ENCODE measurements around the gene HEXIM2. TPM values are rescaled to one million over a fixed set of nuclear protein-coding genes. Genes with fewer than 3 reads are reported as not detected.
"Not testable (repeated sequence)": the region's sequence is repeated elsewhere in the genome, so short reads cannot be mapped to it uniquely, and the experiment has no call there.

The HEXIM2 gene
- total RNA-seq, 2 experiments from 2014 or later, result 3.5 TPM

GRCh38 chr17:45189009-45189408 is 27.3 kb downstream of the HEXIM2 start:
- Mint-ChIP-seq H3K9me3 (no peaks in the 10 kb centered on the region), H3K27me3 (ENCODE audit: low read depth) (no peaks in the 10 kb centered on the region), H3K4me3 (no peak overlapping the region), H3K4me1 (ENCODE audit: low read depth) (no peaks in the 10 kb centered on the region), H3K27ac (no peak overlapping the region), H3K36me3 (ENCODE audit: low read depth) (no peaks in the 10 kb centered on the region)
- no peak for DNase-seq
- intact Hi-C loops (cut with micrococcal nuclease), result no loop called here
- CTCF ChIA-PET, result interaction anchor here (0.6 to 2.2 kb wide), 3 partner anchors 9 to 119 kb away, joined by 3 to 14 read pairs (median 12); partner anchors contain the start of gene ACBD4

- no peaks in the 10 kb centered on the region for H3K9me3 Mint-ChIP-seq
- H3K27ac Mint-ChIP-seq, result no peak overlapping the region
- no peaks in the 10 kb centered on the region for H3K36me3 Mint-ChIP-seq (ENCODE audit: low read depth)
- H3K4me1 Mint-ChIP-seq (ENCODE audit: low read depth), result no peaks in the 10 kb centered on the region
- no peak for DNase-seq
- intact Hi-C loops (cut with micrococcal nuclease), result loop anchor here (10.0 kb wide), 1 partner anchor 416 kb away; no protein-coding TSS in a partner anchor
- CTCF ChIA-PET, result interaction anchor here (0.6 to 1.9 kb wide), 4 partner anchors 28 to 57 kb away, joined by 3 to 14 read pairs (median 3); partner anchors contain the start of gene ACBD4
- H3K4me3 Mint-ChIP-seq, result no peak overlapping the region
- H3K27me3 Mint-ChIP-seq (ENCODE audit: low read depth), result no peaks in the 10 kb centered on the region
Measured at GRCh38 chr17:45190503-45191255, 29.0 kb downstream of the HEXIM2 start.

GRCh38 chr17:45195424-45195823 is 33.7 kb downstream of the HEXIM2 start:
- CTCF ChIA-PET, result interaction anchor here (1.5 to 15.0 kb wide), 3 partner anchors 35 to 60 kb away, joined by 5 to 255 read pairs (median 6); partner anchors contain the start of gene ACBD4
- DNase-seq, result no peak
- Mint-ChIP-seq H3K9me3 (no peaks in the 10 kb centered on the region), H3K4me3 (no peak overlapping the region), H3K4me1 (ENCODE audit: low read depth) (peaks cover 3% of the 10 kb centered on the region), H3K27ac (no peak overlapping the region), H3K36me3 (ENCODE audit: low read depth) (no peaks in the 10 kb centered on the region), H3K27me3 (ENCODE audit: low read depth) (no peaks in the 10 kb centered on the region)
- intact Hi-C loops (cut with micrococcal nuclease), result loop anchor here (10.0 kb wide), 1 partner anchor 421 kb away; no protein-coding TSS in a partner anchor

GRCh38 chr17:45197108-45197507 is 35.4 kb downstream of the HEXIM2 start:
- no peak overlapping the region for H3K4me3 Mint-ChIP-seq
- intact Hi-C loops (cut with micrococcal nuclease), result loop anchor here (1.0 to 10.0 kb wide), 2 partner anchors 62 to 422 kb away; partner anchors contain the start of gene ACBD4

GRCh38 chr17:45197555-45198334 is 36.1 kb downstream of the HEXIM2 start:
- no peaks in the 10 kb centered on the region for H3K36me3 Mint-ChIP-seq (ENCODE audit: low read depth)
- CTCF ChIA-PET, result interaction anchor here (0.5 to 15.0 kb wide), 47 partner anchors 9 to 1240 kb away, joined by 3 to 255 read pairs (median 4); partner anchors contain the start of genes ACBD4, HEXIM1, HEXIM2 and PLCD3
- peaks cover 3% of the 10 kb centered on the region for H3K4me1 Mint-ChIP-seq (ENCODE audit: low read depth)
- intact Hi-C loops (cut with micrococcal nuclease), result loop anchor here (1.0 to 10.0 kb wide), 2 partner anchors 62 to 423 kb away; partner anchors contain the start of gene ACBD4
- H3K27ac Mint-ChIP-seq, result no peak overlapping the region
- DNase-seq, result peak; percentile 94
- no peaks in the 10 kb centered on the region for H3K27me3 Mint-ChIP-seq (ENCODE audit: low read depth)
- H3K9me3 Mint-ChIP-seq, result no peaks in the 10 kb centered on the region
- no peak overlapping the region for H3K4me3 Mint-ChIP-seq

More at GRCh38 chr17:45197108-45197507, 35.4 kb downstream of the HEXIM2 start:
- Mint-ChIP-seq H3K27me3 (ENCODE audit: low read depth) (no peaks in the 10 kb centered on the region), H3K36me3 (ENCODE audit: low read depth) (no peaks in the 10 kb centered on the region), H3K4me1 (ENCODE audit: low read depth) (peaks cover 3% of the 10 kb centered on the region), H3K9me3 (no peaks in the 10 kb centered on the region), H3K27ac (no peak overlapping the region)
- CTCF ChIA-PET, result interaction anchor here (0.5 to 15.0 kb wide), 41 partner anchors 8 to 426 kb away, joined by 3 to 255 read pairs (median 5); partner anchors contain the start of genes ACBD4, HEXIM1, HEXIM2 and PLCD3
- no peak for DNase-seq

- no peak for DNase-seq
- intact Hi-C loops (cut with micrococcal nuclease), result no loop called here
- Mint-ChIP-seq H3K27ac (no peak overlapping the region), H3K9me3 (no peaks in the 10 kb centered on the region), H3K36me3 (ENCODE audit: low read depth) (no peaks in the 10 kb centered on the region), H3K4me1 (ENCODE audit: low read depth) (peaks cover 3% of the 10 kb centered on the region), H3K4me3 (no peak overlapping the region), H3K27me3 (ENCODE audit: low read depth) (no peaks in the 10 kb centered on the region)
- CTCF ChIA-PET, result interaction anchor here (15.0 kb wide), 1 partner anchor 66 kb away, joined by 255 read pairs; the partner anchor contains the start of gene ACBD4
Measured at GRCh38 chr17:45200701-45201100, 39.0 kb downstream of the HEXIM2 start.

- Mint-ChIP-seq H3K27ac (no peak overlapping the region), H3K4me1 (ENCODE audit: low read depth) (peaks cover 3% of the 10 kb centered on the region), H3K27me3 (ENCODE audit: low read depth) (no peaks in the 10 kb centered on the region), H3K36me3 (ENCODE audit: low read depth) (no peaks in the 10 kb centered on the region), H3K4me3 (no peak overlapping the region), H3K9me3 (no peaks in the 10 kb centered on the region)
- no peak for DNase-seq
- intact Hi-C loops (cut with micrococcal nuclease), result no loop called here
- CTCF ChIA-PET, result interaction anchor here (0.7 to 15.0 kb wide), 4 partner anchors 15 to 66 kb away, joined by 3 to 255 read pairs (median 3); partner anchors contain the start of gene ACBD4
Measured at GRCh38 chr17:45201457-45201856, 39.8 kb downstream of the HEXIM2 start.

GRCh38 chr17:45201880-45202279 is 40.2 kb downstream of the HEXIM2 start:
- CTCF ChIA-PET, result interaction anchor here (0.7 to 15.0 kb wide), 3 partner anchors 16 to 67 kb away, joined by 3 to 255 read pairs (median 3); partner anchors contain the start of gene ACBD4
- H3K27ac Mint-ChIP-seq; intact Hi-C loops (cut with micrococcal nuclease); DNase-seq; H3K4me3 Mint-ChIP-seq; H3K36me3 Mint-ChIP-seq (ENCODE audit: low read depth); H3K9me3 Mint-ChIP-seq; H3K27me3 Mint-ChIP-seq (ENCODE audit: low read depth); H3K4me1 Mint-ChIP-seq (ENCODE audit: low read depth): not testable (repeated sequence)

GRCh38 chr17:45218895-45219661 is 57.4 kb downstream of the HEXIM2 start:
- intact Hi-C loops (cut with micrococcal nuclease), result loop anchor here (1.0 kb wide), 3 partner anchors 16 to 166 kb away; no protein-coding TSS in a partner anchor
- Mint-ChIP-seq H3K9me3 (no peaks in the 10 kb centered on the region), H3K4me1 (ENCODE audit: low read depth) (peaks cover 26% of the 10 kb centered on the region), H3K4me3 (peak overlapping the region; percentile 86), H3K36me3 (ENCODE audit: low read depth) (peaks cover 53% of the 10 kb centered on the region), H3K27me3 (ENCODE audit: low read depth) (no peaks in the 10 kb centered on the region), H3K27ac (peak overlapping the region; percentile 88)
- DNase-seq, result peak; percentile 95
- CTCF ChIA-PET, result interaction anchor here (0.5 to 15.6 kb wide), 35 partner anchors 11 to 788 kb away, joined by 3 to 412 read pairs (median 5); partner anchors contain the start of genes ACBD4, HEXIM1, MAP3K14 and SPATA32
